Stimulated activated CD8-positive, alpha-beta memory T cell treated with anti-CD3 and anti-CD28 coated beads, Interleukin-15, amount 100 ng/mL, for 1 hour (primary cell): ENCODE results near the gene TMEM165.

Source experiments
- DNase-seq: peaks from one replicate; pipeline ENCODE4 v3.0.0-alpha.2; 2020; ENCODE audit warnings: low read depth

Gene TMEM165

GRCh38 chr4:55406545-55406944, 10.8 kb downstream of the TMEM165 start:
- no peak for DNase-seq

- no peak for DNase-seq
Measured at GRCh38 chr4:55407119-55407518, 11.4 kb downstream of the TMEM165 start.

GRCh38 chr4:55407764-55408163, 12.0 kb downstream of the TMEM165 start:
- no peak for DNase-seq

- DNase-seq: no peak
Measured at GRCh38 chr4:55409468-55410171, 13.9 kb downstream of the TMEM165 start.

GRCh38 chr4:55410431-55410830, 14.7 kb downstream of the TMEM165 start:
- DNase-seq: no peak

- no peak for DNase-seq
Measured at GRCh38 chr4:55411621-55412020, 15.9 kb downstream of the TMEM165 start.

- no peak for DNase-seq
Measured at GRCh38 chr4:55416176-55416575, 20.4 kb downstream of the TMEM165 start.

- DNase-seq: no peak
Measured at GRCh38 chr4:55424791-55425190, 29.0 kb downstream of the TMEM165 start.

- DNase-seq: no peak
Measured at GRCh38 chr4:55431710-55432336, 36.1 kb downstream of the TMEM165 start.

- DNase-seq: no peak
Measured at GRCh38 chr4:55435141-55435841, 39.5 kb downstream of the TMEM165 start.

GRCh38 chr4:55437356-55437796, 41.6 kb downstream of the TMEM165 start:
- no peak for DNase-seq

GRCh38 chr4:55437823-55438222, 42.1 kb downstream of the TMEM165 start:
- DNase-seq: no peak

- no peak for DNase-seq
Measured at GRCh38 chr4:55438314-55438713, 42.6 kb downstream of the TMEM165 start.

GRCh38 chr4:55439023-55439422, 43.3 kb downstream of the TMEM165 start:
- no peak for DNase-seq

GRCh38 chr4:55440786-55441185, 45.0 kb downstream of the TMEM165 start:
- no peak for DNase-seq

- no peak for DNase-seq
Measured at GRCh38 chr4:55442541-55442940, 46.8 kb downstream of the TMEM165 start.

GRCh38 chr4:55444827-55445226, 49.1 kb downstream of the TMEM165 start:
- no peak for DNase-seq

GRCh38 chr4:55445921-55446577, 50.3 kb downstream of the TMEM165 start:
- DNase-seq: no peak

- DNase-seq: no peak
Measured at GRCh38 chr4:55446578-55446922, 50.8 kb downstream of the TMEM165 start.

GRCh38 chr4:55447108-55447708, 51.5 kb downstream of the TMEM165 start:
- no peak for DNase-seq

GRCh38 chr4:55447831-55448230, 52.1 kb downstream of the TMEM165 start:
- no peak for DNase-seq

GRCh38 chr4:55450566-55450965, 54.8 kb downstream of the TMEM165 start:
- no peak for DNase-seq
